ENCODE results near the gene RIMS4.

Gene RIMS4

DNA sequence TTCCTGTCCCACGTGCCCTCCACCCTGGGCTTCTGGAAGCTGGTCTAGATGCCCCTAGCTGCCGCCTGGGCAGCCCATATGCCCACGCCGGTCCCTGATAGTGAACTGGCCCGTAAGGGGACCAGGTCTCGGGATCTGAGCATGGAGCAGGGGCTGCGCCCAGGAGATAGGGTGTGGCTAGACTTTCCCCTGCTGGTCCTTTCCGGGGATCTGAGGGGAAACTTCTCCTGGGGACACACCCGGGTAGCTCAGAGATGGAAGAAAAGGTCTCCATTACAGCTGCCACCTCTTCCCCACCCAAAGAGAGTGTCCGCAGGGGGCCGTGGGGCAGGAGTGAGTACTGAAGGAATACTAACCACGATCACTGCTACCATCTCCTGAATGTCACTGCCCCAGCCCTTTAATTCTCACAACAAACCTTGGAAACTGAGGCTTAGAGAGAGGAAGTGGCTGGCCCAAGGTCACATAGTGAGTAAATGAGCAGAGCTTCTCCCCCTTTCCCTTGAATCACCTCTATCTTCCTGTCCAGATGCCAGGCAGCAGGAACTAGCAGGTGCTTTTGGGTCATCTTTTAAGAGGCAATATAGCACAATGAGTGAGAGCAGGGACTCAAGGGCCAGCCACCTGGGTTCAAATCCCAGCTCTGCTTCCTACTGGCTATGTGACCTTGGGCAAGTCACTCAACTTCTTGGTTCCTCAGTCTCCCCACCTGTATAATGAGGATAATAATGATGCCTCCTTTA, 107.0 kb downstream of the RIMS4 start:
- Histone ChIP-seq H3K4me1 (peaks cover 14% of the 10 kb centered on the region), H2AFZ (no peak overlapping the region), H3K9ac (no peak overlapping the region), H3K27ac (no peak overlapping the region), H3K4me3 (ENCODE audit: low read depth, low read length) (no peak overlapping the region), H3K79me2 (no peaks in the 10 kb centered on the region), H3K27me3 (ENCODE audit: control insufficient read depth, insufficient read depth, low read length) (no peaks in the 10 kb centered on the region), H3K9me3 (ENCODE audit: control insufficient read depth, low read length) (no peaks in the 10 kb centered on the region), H3K36me3 (ENCODE audit: control insufficient read depth, insufficient read depth, low read length) (no peaks in the 10 kb centered on the region), H3K4me2 (ENCODE audit: low read length) (no peak overlapping the region)
- TF ChIP-seq CTCF (IDR thresholded peaks at IDR 0.05), result no peak

GRCh38 chr20:44702776-44703175, 107.6 kb downstream of the RIMS4 start:
- H3K79me2 ChIP-seq, result no peaks in the 10 kb centered on the region
- no peak overlapping the region for H3K27ac ChIP-seq
- H3K36me3 ChIP-seq (ENCODE audit: control insufficient read depth, insufficient read depth, low read length), result no peaks in the 10 kb centered on the region
- H3K4me2 ChIP-seq (ENCODE audit: low read length), result no peak overlapping the region
- H2AFZ ChIP-seq, result no peak overlapping the region
- peaks cover 14% of the 10 kb centered on the region for H3K4me1 ChIP-seq
- H3K27me3 ChIP-seq (ENCODE audit: control insufficient read depth, insufficient read depth, low read length), result no peaks in the 10 kb centered on the region
- TF ChIP-seq CTCF (IDR thresholded peaks at IDR 0.05), result no peak
- no peaks in the 10 kb centered on the region for H3K9me3 ChIP-seq (ENCODE audit: control insufficient read depth, low read length)
- no peak overlapping the region for H3K4me3 ChIP-seq (ENCODE audit: low read depth, low read length)
- H3K9ac ChIP-seq, result no peak overlapping the region

- Histone ChIP-seq H3K4me2 (ENCODE audit: low read length) (no peak overlapping the region), H3K27me3 (ENCODE audit: control insufficient read depth, insufficient read depth, low read length) (no peaks in the 10 kb centered on the region), H2AFZ (no peak overlapping the region), H3K4me3 (ENCODE audit: low read depth, low read length) (no peak overlapping the region), H3K27ac (no peak overlapping the region), H3K9me3 (ENCODE audit: control insufficient read depth, low read length) (no peaks in the 10 kb centered on the region), H3K9ac (no peak overlapping the region), H3K79me2 (no peaks in the 10 kb centered on the region), H3K4me1 (peaks cover 14% of the 10 kb centered on the region), H3K36me3 (ENCODE audit: control insufficient read depth, insufficient read depth, low read length) (no peaks in the 10 kb centered on the region)
- no peak for TF ChIP-seq CTCF (IDR thresholded peaks at IDR 0.05)
Measured at GRCh38 chr20:44701858-44702256, 108.5 kb downstream of the RIMS4 start.

Measured in parathyroid adenoma (tissue), 2 donors.